Measurements from ENCODE around the gene SIAH2.

DNA sequence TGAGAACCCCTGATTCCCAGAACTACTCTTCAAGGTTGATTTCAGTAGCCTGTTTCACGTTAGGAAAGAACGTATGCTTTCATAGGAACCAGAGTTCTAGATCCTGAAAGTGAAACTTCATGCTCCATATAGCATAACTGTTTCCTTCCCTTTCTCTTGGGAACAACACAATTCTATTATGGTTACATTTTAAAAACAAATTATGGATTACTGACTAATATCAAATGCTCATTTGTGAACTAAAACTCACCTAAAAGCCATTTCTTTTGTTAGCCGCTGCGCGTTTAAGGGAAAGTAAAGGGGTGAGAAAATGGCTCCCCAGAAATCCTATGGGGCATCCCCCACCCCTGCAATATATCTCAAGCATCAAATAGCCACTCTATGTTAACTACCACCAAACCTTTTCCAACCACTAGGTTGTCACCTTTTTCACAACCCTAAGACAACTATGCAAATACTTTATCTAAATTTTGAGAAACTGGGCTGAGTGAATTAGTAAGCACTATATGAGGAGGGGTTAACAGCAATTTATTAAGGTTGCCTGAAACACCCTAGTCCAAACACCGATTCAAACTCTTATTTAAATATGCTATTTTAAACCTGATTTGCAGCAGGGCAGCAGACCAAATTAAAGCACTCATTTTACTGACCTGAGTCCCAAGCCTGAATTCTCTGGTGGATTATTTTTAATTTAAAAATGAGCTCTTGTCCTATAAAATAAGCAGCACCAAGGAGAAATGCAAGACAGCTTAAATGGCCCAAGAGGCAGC lies 2.4 kb downstream of the SIAH2 start:
- TF ChIP-seq, protein P1, sequence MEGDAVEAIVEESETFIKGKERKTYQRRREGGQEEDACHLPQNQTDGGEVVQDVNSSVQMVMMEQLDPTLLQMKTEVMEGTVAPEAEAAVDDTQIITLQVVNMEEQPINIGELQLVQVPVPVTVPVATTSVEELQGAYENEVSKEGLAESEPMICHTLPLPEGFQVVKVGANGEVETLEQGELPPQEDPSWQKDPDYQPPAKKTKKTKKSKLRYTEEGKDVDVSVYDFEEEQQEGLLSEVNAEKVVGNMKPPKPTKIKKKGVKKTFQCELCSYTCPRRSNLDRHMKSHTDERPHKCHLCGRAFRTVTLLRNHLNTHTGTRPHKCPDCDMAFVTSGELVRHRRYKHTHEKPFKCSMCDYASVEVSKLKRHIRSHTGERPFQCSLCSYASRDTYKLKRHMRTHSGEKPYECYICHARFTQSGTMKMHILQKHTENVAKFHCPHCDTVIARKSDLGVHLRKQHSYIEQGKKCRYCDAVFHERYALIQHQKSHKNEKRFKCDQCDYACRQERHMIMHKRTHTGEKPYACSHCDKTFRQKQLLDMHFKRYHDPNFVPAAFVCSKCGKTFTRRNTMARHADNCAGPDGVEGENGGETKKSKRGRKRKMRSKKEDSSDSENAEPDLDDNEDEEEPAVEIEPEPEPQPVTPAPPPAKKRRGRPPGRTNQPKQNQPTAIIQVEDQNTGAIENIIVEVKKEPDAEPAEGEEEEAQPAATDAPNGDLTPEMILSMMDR (IDR thresholded peaks at IDR 0.05): no peak
- TF ChIP-seq POLR2A (IDR thresholded peaks at IDR 0.05): no peak

Measured in thyroid gland (tissue), 4 donors.